GM06990 (cell line): ENCODE measurements around the gene ALKBH1.
"Not testable (repeated sequence)": the region's sequence is repeated elsewhere in the genome, so short reads cannot be mapped to it uniquely, and the experiment has no call there.

ENCODE experiments used
- DNase-seq: peaks from one replicate; pipeline ENCODE4 v3.0.0-alpha.2; 2011; ENCODE audit not compliant: insufficient read length; ENCODE audit errors: extremely low read depth
- H3K27me3 ChIP-seq: replicated peaks from 2 replicates; pipeline ENCODE4 v1.6.0; 2011; ENCODE audit warnings: low read length; ENCODE audit not compliant: control insufficient read depth, insufficient read depth
- H3K36me3 ChIP-seq: 2 replicates; pipeline ENCODE4 v1.5.1; 2011; ENCODE audit warnings: low read length; ENCODE audit not compliant: control insufficient read depth, insufficient read depth
- H3K4me3 ChIP-seq: replicated peaks from 2 replicates; pipeline ENCODE4 v1.5.1; 2011; ENCODE audit warnings: low read depth, mild to moderate bottlenecking, control low read depth, low read length
- TF ChIP-seq, protein P1 (sequence below): IDR thresholded peaks from 2 replicates; pipeline ENCODE4 v1.5.1; 2011; ENCODE audit warnings: low read length, control low read depth, mild to moderate bottlenecking, inconsistent platforms; ENCODE audit not compliant: insufficient read depth, poor library complexity, severe bottlenecking

Gene ALKBH1

DNA sequence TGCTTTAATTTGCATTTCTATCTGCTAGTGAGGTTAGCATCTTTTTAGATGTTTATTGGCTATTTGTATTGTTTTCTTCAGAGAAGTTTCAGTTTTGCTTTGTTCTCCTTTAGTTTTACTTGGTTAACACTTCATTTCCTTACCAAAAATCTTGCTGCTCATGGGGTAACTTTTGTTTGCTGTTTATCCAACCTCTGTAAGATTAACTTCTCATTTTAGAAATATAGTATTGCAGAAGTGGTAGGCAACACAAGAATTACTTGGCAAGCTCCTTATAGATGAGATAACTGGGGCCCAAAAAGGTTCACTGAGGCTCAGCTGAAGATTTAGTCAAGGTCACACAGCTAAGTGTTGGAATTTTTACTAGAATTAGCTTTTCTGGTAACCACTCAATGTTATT lies 40.5 kb downstream of the ALKBH1 start:
- no peak overlapping the region for H3K4me3 ChIP-seq
- DNase-seq = no peak
- no peaks in the 10 kb centered on the region for H3K27me3 ChIP-seq
- H3K36me3 ChIP-seq = no peaks in the 10 kb centered on the region
- TF ChIP-seq, protein P1, sequence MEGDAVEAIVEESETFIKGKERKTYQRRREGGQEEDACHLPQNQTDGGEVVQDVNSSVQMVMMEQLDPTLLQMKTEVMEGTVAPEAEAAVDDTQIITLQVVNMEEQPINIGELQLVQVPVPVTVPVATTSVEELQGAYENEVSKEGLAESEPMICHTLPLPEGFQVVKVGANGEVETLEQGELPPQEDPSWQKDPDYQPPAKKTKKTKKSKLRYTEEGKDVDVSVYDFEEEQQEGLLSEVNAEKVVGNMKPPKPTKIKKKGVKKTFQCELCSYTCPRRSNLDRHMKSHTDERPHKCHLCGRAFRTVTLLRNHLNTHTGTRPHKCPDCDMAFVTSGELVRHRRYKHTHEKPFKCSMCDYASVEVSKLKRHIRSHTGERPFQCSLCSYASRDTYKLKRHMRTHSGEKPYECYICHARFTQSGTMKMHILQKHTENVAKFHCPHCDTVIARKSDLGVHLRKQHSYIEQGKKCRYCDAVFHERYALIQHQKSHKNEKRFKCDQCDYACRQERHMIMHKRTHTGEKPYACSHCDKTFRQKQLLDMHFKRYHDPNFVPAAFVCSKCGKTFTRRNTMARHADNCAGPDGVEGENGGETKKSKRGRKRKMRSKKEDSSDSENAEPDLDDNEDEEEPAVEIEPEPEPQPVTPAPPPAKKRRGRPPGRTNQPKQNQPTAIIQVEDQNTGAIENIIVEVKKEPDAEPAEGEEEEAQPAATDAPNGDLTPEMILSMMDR = no peak

DNA sequence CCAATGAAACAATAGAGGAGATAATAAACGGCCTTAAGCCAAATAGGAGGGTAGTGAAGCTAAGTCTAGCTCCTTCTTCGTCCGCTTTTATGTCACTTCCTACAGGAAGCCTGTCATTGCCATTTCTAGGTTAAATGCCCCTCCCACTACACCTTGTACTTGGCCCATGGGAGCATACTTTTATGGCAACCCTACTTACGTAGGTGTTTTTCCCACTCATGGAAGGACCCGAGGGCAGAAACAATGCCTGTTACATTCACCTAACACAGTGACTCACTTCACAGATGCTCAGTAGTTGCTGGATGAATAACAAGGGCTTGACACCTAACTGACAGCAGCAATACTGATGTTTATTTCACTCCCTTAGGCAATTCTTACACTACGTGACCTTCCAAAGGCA lies 44.5 kb downstream of the ALKBH1 start:
- H3K27me3 ChIP-seq = no peaks in the 10 kb centered on the region
- DNase-seq = no peak
- TF ChIP-seq, protein P1 = no peak
- H3K36me3 ChIP-seq = no peaks in the 10 kb centered on the region
- no peak overlapping the region for H3K4me3 ChIP-seq

DNA sequence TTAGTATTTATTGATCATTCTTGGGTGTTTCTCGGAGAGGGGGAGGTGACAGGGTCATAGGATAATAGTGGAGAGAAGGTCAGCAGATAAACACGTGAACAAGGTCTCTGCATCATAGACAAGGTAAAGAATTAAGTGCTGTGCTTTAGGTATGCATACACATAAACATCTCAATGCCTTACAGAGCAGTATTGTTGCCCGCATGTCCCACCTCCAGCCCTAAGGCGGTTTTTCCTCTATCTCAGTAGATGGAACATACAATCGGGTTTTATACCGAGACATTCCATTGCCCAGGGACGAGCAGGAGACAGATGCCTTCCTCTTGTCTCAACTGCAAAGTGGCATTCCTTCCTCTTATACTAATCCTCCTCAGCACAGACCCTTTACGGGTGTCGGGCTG lies 46.3 kb downstream of the ALKBH1 start:
- not testable (repeated sequence) for DNase-seq, H3K27me3 ChIP-seq, H3K36me3 ChIP-seq, H3K4me3 ChIP-seq

DNA sequence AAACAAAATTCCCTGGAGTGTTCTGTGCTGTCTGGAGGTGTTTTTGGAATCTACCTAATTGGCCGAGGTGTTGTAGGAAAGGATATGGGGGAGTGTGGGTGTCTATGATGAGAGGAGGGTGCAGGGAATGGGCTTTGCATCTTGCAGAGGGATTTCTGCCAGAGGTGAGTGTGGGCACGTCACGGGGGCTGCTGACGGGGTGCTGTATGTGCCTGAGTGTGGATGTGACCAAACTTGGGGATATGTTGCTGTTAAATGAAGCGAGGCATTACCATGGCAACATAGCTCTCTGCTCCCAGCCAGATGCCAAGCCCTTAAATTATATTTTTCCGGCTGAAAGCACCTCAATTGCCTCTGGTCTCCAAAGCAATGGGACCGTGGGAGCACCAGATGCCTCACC lies 47.1 kb downstream of the ALKBH1 start:
- no peak for DNase-seq
- TF ChIP-seq, protein P1 = no peak
- H3K4me3 ChIP-seq = no peak overlapping the region
- no peaks in the 10 kb centered on the region for H3K36me3 ChIP-seq
- H3K27me3 ChIP-seq = no peaks in the 10 kb centered on the region; the same call in 1 of the 2 replicates

DNA sequence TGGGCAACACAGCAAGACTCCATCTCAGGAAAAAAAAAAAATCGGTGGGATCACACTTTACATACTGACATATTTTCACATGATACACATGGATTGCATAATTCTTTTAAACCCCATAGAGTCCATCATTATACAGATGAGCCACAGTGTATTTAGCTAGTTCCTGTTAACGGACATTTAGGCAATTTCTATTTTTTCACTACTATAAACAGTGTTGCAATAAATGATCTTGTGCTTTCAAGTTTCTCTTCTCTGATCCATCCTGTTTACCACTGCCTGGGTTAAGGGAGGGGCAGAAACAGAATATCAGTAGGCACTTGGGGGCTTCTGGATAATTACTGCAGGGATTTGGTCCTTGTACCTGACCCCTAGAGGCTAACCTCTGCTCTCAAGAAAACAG lies 48.0 kb downstream of the ALKBH1 start:
- no peak for DNase-seq
- TF ChIP-seq, protein P1 = no peak
- Histone ChIP-seq H3K4me3 (no peak overlapping the region), H3K27me3 (no peaks in the 10 kb centered on the region; the same call in 1 of the 2 replicates), H3K36me3 (no peaks in the 10 kb centered on the region)

DNA sequence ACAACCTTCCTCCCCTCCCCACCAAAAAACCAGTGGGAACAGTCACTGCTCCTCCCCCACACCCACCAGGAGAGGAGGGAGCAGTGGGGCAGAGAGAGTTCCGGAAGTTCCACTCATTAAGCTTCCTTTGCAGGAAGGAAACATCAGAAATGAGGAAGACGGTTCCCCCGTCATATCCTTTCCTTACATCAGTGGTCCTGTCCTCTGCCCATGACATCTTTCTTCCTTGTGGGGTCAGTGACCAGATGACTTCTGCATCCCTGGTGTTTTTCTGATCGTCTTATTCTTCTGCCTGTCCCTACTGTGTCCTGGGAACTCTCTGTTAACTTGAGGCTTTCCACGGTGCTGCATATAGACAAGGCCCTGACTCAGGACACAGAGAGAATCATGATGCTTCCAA lies 50.5 kb downstream of the ALKBH1 start:
- H3K4me3 ChIP-seq = no peak overlapping the region
- TF ChIP-seq, protein P1 = no peak
- no peaks in the 10 kb centered on the region; the same call in 1 of the 2 replicates for H3K27me3 ChIP-seq
- no peak for DNase-seq
- H3K36me3 ChIP-seq = no peaks in the 10 kb centered on the region
